GM18502 (cell line): ENCODE measurements around the gene STRN3.

ENCODE experiments used
- ATAC-seq: cut with Tn5 transposase; IDR thresholded peaks from one replicate; pipeline ENCODE4 v1.9.1; 2021; ENCODE audit warnings: mild to moderate bottlenecking; ENCODE audit not compliant: unreplicated experiment, poor library complexity

STRN3 gene

GRCh38 chr14:31038521-31039166 lies 12.5 kb upstream of the STRN3 start:
- ATAC-seq: no peak

DNA sequence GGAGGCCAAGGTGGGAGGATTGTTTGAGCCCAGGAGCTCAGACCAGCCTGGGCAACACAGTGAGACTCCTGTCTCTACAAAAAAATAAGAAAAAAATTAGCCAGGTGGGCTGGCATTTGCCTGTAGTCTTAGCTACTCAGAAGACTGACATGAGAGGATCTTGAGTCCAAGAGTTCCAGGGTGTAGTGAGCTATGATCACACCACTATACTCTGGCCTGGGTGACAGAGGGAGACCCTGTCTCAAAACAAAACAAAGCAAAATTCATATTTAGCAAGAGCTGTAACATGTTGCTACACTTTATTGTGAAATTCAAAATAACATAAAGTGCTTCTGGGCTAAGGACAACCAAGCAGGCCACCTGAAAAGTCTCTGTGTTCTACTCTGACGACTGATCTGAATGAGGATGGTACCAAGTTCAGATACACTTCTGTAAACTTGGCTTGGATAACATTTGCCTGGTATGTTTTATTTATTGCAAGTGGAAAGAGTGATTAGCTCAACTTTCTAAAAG lies 11.6 kb upstream of the STRN3 start:
- ATAC-seq: no peak

- no peak for ATAC-seq
Measured at GRCh38 chr14:31036552-31036951, 10.4 kb upstream of the STRN3 start.

- no peak for ATAC-seq
Measured at GRCh38 chr14:31030469-31030868, 4.3 kb upstream of the STRN3 start.

DNA sequence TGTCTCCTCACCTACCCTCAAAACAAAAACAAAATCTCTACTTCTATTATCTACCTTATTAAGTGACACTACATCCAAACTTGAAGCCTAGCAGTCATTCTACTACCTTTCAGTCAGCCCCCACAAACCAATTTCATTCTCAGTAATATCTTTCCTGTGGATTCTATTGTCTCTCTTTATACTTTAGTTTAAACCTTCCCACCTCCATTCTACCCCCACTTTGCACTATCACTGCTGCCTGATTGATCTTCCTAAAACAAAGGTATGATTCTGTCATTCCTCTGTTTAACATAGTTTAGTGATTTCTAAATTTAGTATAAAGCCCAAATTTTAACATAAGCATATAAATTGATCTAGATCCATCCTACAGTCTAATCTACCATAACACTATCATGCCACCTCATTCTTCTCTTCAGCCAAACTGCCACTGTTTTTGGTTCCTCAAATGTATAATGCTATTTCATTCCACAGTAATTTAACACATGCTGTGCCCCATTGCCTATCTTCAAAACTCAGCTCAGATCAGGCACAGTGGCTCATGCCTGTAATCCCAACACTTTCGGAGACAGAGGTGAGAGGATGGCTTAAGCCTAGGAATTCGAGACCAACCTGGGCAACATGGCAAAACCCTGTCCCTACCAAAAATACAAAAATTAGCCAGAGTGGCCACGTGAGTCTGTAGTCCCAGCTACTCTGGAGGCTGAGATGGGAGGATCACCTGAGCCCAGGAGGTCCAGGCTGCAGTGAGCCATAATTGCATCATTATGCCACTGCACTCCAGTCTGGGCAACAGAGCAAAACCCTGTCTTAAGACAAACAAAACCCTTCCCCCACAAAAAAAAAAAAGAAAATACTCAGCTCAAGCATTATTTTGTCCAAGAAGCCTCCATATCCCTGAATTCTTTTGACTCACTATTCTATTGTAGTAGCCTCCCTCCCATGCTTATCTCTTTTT lies 3.1 kb upstream of the STRN3 start:
- ATAC-seq: no peak

GRCh38 chr14:31027847-31028246 lies 1.7 kb upstream of the STRN3 start:
- no peak for ATAC-seq

DNA sequence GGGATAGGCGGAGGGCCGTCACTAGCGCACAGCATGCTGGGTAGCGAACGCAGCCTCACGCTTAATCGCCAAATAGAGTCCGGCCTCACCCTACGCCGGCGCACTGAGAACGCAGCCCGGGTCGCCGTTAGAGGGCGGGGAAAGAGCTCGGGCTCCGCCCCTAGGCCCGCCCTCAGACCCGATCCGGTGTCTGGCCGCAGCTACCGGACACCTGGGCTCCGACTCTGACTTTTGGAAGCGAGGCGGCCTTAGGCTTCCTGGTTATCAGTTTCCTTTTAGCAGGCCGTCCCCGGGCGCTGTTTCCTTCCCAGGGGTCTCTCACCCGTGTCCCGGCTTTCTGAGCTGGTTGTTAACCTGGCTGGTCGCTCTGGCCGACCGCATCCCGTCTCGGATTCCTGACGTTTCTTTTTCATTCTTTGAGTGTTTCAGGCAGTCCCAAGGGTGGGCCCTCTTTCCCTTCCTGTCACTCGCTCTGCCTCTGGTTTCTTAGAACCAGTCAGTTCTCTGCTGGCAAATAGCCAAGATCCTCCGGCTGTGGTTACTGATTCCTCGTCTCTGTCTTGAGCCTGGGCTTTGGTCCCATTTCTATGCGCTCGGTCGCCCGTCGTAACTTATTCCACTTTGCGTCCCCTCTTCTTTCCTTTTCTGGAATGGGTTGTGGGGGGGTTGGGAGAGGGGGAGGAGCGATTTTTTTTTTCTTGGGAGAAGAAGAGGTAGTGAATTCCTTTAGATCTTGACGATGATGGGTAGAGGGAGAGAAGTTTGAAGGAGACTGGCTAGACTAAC lies 464 bp upstream of the STRN3 start:
- peak; percentile 93 for ATAC-seq

- ATAC-seq: peak; percentile 32
Measured at GRCh38 chr14:31025367-31026076, 657 bp downstream of the STRN3 start, which contains the start of gene AP4S1. Gene AP4S1, plus strand, starts transcription at chr14:31025649. Its CDS starts 40,548 bp downstream, at chr14:31066197.

DNA sequence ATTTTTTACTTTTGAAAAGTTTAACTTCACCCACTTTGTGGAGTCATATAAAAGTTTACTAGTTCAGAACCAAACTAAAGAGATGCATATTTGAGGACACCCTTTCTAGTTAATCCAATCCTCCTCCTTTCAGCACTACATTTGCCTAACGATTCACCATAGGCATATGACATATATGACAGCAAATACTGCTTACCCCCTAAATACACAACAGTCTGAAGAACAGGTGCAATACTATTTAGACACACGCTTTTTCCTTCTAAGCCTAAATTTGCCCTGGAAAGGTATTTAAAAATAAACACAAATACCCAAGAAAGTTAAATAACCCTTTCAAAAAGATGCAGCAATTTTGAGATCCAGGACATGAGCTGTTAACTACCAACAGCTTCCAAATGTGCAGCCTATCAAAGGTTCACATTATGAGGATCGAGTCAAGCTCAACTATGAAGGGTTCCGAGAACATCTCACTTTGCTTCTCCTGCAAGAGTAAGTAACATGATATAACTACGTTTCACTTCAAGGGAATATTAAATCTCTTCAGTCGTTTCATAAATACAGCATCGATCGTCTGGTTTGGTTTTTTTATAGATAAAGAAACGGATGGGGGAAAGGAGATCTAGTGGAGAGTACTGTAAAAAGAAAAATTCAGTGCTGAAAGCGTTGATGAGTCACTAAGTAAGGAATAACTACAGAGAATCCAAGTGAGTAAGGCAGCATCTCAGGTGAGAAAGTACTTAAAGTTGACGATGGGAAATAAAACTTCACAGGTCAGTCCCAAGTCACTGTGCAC lies 1.4 kb downstream of the STRN3 start:
- no peak for ATAC-seq

- ATAC-seq: no peak
Measured at GRCh38 chr14:31024010-31024480, 2.1 kb downstream of the STRN3 start.

- no peak for ATAC-seq
Measured at GRCh38 chr14:31022386-31022785, 3.8 kb downstream of the STRN3 start.

DNA sequence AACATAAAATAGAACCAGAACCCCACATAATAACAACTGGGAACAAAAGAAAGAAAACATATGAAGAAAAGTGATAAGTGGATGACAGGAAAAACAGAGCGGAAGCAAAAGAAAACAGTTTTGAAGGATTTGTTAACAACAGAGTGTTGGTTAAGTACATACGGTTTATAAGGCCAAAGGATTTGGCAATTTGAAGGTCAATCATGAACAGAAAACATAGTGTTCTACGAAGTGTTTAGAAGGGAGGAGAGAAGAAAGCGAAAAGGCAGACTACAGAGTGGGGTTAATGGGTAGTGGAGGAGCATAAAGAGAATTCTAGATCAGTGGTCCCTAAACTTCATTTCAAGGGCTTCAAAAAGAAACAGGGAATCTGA lies 4.6 kb downstream of the STRN3 start:
- ATAC-seq: no peak

DNA sequence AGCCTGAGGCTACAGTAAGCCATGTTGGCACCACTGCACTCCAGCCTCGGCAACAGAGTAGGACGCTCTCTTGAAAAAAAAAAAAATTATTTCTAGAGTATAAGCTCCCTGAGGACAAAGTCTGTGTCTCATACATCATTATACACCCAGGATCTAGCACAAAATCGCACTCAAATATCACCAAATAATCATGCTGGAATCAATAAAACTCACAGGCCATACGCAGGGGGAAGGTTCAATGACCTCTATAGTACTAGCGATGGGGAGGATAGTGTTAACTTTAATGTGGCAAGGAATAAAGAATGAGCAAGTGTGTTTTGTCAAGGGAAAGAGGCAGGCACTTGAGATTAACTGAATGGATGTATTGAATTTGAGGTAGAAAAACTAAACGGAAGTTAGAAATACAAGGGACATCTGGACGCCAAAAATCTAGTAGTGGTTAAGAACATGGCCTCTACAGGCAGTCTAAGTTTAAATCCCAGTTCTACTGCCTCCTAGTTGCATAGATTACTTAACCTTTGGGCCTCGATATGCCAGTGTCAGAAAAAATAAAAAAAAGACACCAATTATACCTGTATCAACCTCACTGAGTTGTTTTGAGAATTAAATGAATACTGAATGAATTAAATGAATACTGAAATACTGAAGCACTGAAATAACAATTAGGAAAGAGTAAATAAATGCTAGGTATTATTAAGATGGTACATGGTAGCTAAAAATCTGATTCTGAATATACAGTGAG lies 5.2 kb downstream of the STRN3 start:
- ATAC-seq: no peak

DNA sequence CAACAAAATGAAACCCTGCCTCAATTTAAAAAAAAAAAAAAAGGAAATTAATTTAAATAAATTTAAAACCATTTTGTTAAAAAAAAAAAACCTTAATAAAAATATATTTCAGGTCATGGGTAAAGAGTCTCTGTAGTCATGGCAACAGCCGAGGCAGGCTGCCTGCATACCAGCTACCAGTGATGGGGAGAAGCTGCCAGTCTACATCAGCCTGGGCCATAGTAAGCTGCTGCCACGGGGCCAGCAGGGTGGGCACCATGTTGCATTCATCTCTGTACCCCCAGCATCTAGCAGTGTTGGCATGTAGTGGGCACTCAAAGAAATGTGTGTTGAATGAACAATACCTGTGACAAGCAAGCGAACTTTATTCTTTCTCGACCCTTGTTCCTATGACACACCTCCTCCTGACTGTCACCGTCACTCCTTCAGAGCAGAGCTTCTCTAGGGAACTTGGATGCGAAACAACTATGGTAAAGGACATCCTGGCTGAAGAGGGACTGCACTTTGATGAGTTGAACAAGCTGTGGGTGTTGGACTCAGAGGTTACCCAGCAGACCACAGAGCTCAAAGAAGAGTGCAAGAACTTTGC lies 8.0 kb downstream of the STRN3 start:
- no peak for ATAC-seq

GRCh38 chr14:31013841-31014240 lies 12.3 kb downstream of the STRN3 start:
- ATAC-seq: no peak

- ATAC-seq: no peak
Measured at GRCh38 chr14:31010935-31011334, 15.2 kb downstream of the STRN3 start.

DNA sequence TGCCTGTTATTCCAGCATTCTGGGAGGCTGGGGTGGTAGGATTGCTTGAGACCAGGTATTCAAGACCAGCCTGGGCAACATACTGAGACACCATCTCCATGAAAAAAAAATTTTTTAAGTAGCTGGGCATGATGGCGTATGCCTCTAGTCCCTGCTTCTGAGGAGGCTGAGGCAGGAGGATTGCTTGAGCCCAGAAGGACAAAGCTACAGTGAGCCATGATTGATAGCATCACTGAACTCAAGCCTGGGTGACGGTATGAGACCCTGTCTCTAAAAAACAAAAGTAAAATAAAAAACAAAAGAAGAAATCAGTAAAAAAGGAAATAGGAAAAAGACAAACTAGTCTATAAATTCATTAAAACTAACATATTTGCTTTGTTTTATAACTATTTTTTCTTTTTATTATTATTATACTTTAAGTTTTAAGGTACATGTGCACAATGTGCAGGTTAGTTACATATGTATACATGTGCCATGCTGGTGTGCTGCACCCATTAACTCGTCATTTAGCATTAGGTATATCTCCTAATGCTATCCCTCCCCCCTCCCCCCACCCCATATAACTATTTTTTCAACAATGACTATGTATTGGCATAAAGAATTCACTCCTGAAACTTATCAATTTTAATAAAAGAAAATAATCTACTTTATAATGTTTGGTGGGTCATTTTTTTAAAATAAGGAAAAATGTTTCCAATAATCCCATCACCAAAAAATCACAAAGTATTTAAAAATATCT lies 16.2 kb downstream of the STRN3 start:
- no peak for ATAC-seq
